Adipose tissue (tissue), 3 donors: ENCODE data around the gene CNTROB. TPM values are rescaled to one million over a fixed set of nuclear protein-coding genes. Genes with fewer than 3 reads are reported as not detected.

ENCODE experiments used
- H3K27ac ChIP-seq: one replicate; pipeline ENCODE4 v1.5.1; 2013; ENCODE audit warnings: low read depth, low read length
- WGBS, 3 donors: extraction: QIAGEN DNeasy Blood & Tissue Kit; methylation state at CpG; one replicate each; pipeline ENCODE4 v1.1.7; 2013; 5-methylcytosine and 5-hydroxymethylcytosine counted together
- polyA plus RNA-seq, 3 donors: library from polyadenylated mRNA; stranded (reverse); fragments of 200-250 nt; gene quantifications; one replicate each; pipeline ENCODE4 v1.2.3, GENCODE V29; 2013
- donor health status: healthy with polysubstance abuse.
- donor health status: Bipolar disorder and iron deficiency.
- donor health status: healthy.

The CNTROB gene
- polyA plus RNA-seq, 3 donors, result 10.8 to 28.0 (median 15.7) TPM

GRCh38 chr17:7903154-7904103 is 28.6 kb upstream of the CNTROB start:
- H3K27ac ChIP-seq, result no peak overlapping the region
- 82 to 87% (median 87%) methylated on average over 22 of the region's 22 CpGs for WGBS, 3 donors

GRCh38 chr17:7909089-7909488 is 22.9 kb upstream of the CNTROB start:
- 91 to 93% (median 93%) methylated on average over 29 of the region's 29 CpGs for WGBS, 3 donors

GRCh38 chr17:7910281-7910680 is 21.7 kb upstream of the CNTROB start:
- WGBS, 3 donors, result 94 to 97% (median 95%) methylated on average over 15 of the region's 15 CpGs
- H3K27ac ChIP-seq, result no peak overlapping the region

More at GRCh38 chr17:7909089-7909488, 22.9 kb upstream of the CNTROB start:
- no peak overlapping the region for H3K27ac ChIP-seq

GRCh38 chr17:7910711-7911110 is 21.3 kb upstream of the CNTROB start:
- no peak overlapping the region for H3K27ac ChIP-seq
- WGBS, 3 donors, result 73 to 93% (median 79%) methylated on average over 13 of the region's 13 CpGs

- no peak overlapping the region for H3K27ac ChIP-seq
- 59 to 85% (median 65%) methylated on average over 9 of the region's 9 CpGs for WGBS, 3 donors
These were observed 20.9 kb upstream of the CNTROB start for GRCh38 chr17:7911116-7911515.

GRCh38 chr17:7912927-7913524 is 19.0 kb upstream of the CNTROB start:
- H3K27ac ChIP-seq, result no peak overlapping the region
- 33 to 37% (median 35%) methylated on average over 3 of the region's 3 CpGs for WGBS, 3 donors

- H3K27ac ChIP-seq, result peak overlapping the region; percentile 39
- 2 to 3% (median 3%) methylated on average over 15 of the region's 15 CpGs for WGBS, 3 donors
These were observed 16.8 kb upstream of the CNTROB start for GRCh38 chr17:7915179-7915610.

- 0 to 1% (median 0%) methylated on average over 95 to 100 of the region's 100 CpGs for WGBS, 3 donors
- peak within 1 kb of the TSS; percentile 39 for H3K27ac ChIP-seq
These were observed 16.2 kb upstream of the CNTROB start, which contains the start of gene RNF227 for GRCh38 chr17:7915611-7916384. Gene RNF227 (minus strand): TSS chr17:7916289. CDS start chr17:7916195, 94 bp downstream.

GRCh38 chr17:7916385-7916682 is 15.7 kb upstream of the CNTROB start:
- peak overlapping the region; percentile 23 for H3K27ac ChIP-seq
- WGBS, 3 donors, result 30 to 40% (median 38%) methylated on average over 14 to 15 of the region's 15 CpGs

- WGBS, 3 donors, result 61 to 88% (median 68%) methylated on average over 2 of the region's 2 CpGs
- H3K27ac ChIP-seq, result no peak overlapping the region
These were observed 15.2 kb upstream of the CNTROB start for GRCh38 chr17:7916808-7917207.

- WGBS, 3 donors, result 28 to 33% (median 31%) methylated on average over 16 of the region's 16 CpGs
- no peak overlapping the region for H3K27ac ChIP-seq
These were observed 9.6 kb upstream of the CNTROB start for GRCh38 chr17:7922269-7922844.

- 19 to 24% (median 20%) methylated on average over 37 to 45 of the region's 45 CpGs for WGBS, 3 donors
- H3K27ac ChIP-seq, result no peak overlapping the region
These were observed 9.0 kb upstream of the CNTROB start for GRCh38 chr17:7922845-7923628.

- 82 to 91% (median 89%) methylated on average over 3 of the region's 3 CpGs for WGBS, 3 donors
- no peak overlapping the region for H3K27ac ChIP-seq
These were observed 4.4 kb upstream of the CNTROB start for GRCh38 chr17:7927596-7927995.

- 53 to 62% (median 57%) methylated on average over 44 to 67 of the region's 67 CpGs for whole genome bisulfite sequencing, 3 donors
These were observed 2.6 kb upstream of the CNTROB start, which contains the start of gene KCNAB3 for GRCh38 chr17:7929158-7930023. Gene KCNAB3 (minus strand): TSS chr17:7929856. CDS start chr17:7929435, 421 bp downstream.

GRCh38 chr17:7930841-7931631 is 970 bp upstream of the CNTROB start:
- H3K27ac ChIP-seq, result no peak overlapping the region
- WGBS, 3 donors, result 41 to 43% (median 42%) methylated on average over 20 of the region's 20 CpGs

More at GRCh38 chr17:7929158-7930023, 2.6 kb upstream of the CNTROB start, which contains the start of gene KCNAB3:
- H3K27ac ChIP-seq, result no peak within 1 kb of the TSS

GRCh38 chr17:7932483-7932891 is 481 bp downstream of the CNTROB start:
- no peak overlapping the region for H3K27ac ChIP-seq
- WGBS, 3 donors, result 0 to 1% (median 0%) methylated on average over 17 of the region's 17 CpGs
